Neural crest cell (in vitro differentiated cells): ENCODE measurements around the gene STBD1. TPM values are rescaled to one million over a fixed set of nuclear protein-coding genes. Genes with fewer than 3 reads are reported as not detected.

Source experiments
- DNase-seq: peaks from one replicate; pipeline ENCODE4 v3.0.0; 2021; ENCODE audit warnings: low read depth, mixed read lengths, low spot score
- H3K27ac Mint-ChIP-seq: one replicate; pipeline ENCODE4 v1.8.0; 2021; ENCODE audit warnings: mild to moderate bottlenecking, mixed read lengths; ENCODE audit not compliant: unreplicated experiment
- H3K27me3 Mint-ChIP-seq: 2 replicates; pipeline ENCODE4 v1.8.0; 2021; ENCODE audit warnings: low read depth, mild to moderate bottlenecking, mixed read lengths
- H3K36me3 Mint-ChIP-seq: 2 replicates; pipeline ENCODE4 v1.8.0; 2021; ENCODE audit warnings: low read depth, mild to moderate bottlenecking, mixed read lengths
- H3K4me1 Mint-ChIP-seq: 2 replicates; pipeline ENCODE4 v1.8.0; 2021; ENCODE audit warnings: mixed read lengths
- H3K4me3 Mint-ChIP-seq: one replicate; pipeline ENCODE4 v1.8.0; 2021; ENCODE audit warnings: mild to moderate bottlenecking, mixed read lengths
- H3K9me3 Mint-ChIP-seq: 2 replicates; pipeline ENCODE4 v1.8.0; 2021; ENCODE audit warnings: mixed read lengths
- total RNA-seq: library from RNA; stranded (reverse); gene quantifications from 2 replicates; pipeline ENCODE4 v1.2.1, GENCODE V29; 2021
- TF ChIP-seq, protein P1 (sequence below): fragments of 200-600 bp; sonication (generic); conservative IDR thresholded peaks from 2 replicates; pipeline ENCODE4 v1.5.0; 2021; ENCODE audit warnings: antibody characterized with exemption, mild to moderate bottlenecking

Gene STBD1
- total RNA-seq, 1 donor from 2014 or later = 0.47 TPM

- Mint-ChIP-seq H3K27ac (no peak overlapping the region), H3K9me3 (no peaks in the 10 kb centered on the region), H3K4me1 (peaks cover 6% of the 10 kb centered on the region), H3K4me3 (peak overlapping the region; percentile 88), H3K36me3 (no peaks in the 10 kb centered on the region), H3K27me3 (peaks cover 51% of the 10 kb centered on the region)
- TF ChIP-seq, protein P1, sequence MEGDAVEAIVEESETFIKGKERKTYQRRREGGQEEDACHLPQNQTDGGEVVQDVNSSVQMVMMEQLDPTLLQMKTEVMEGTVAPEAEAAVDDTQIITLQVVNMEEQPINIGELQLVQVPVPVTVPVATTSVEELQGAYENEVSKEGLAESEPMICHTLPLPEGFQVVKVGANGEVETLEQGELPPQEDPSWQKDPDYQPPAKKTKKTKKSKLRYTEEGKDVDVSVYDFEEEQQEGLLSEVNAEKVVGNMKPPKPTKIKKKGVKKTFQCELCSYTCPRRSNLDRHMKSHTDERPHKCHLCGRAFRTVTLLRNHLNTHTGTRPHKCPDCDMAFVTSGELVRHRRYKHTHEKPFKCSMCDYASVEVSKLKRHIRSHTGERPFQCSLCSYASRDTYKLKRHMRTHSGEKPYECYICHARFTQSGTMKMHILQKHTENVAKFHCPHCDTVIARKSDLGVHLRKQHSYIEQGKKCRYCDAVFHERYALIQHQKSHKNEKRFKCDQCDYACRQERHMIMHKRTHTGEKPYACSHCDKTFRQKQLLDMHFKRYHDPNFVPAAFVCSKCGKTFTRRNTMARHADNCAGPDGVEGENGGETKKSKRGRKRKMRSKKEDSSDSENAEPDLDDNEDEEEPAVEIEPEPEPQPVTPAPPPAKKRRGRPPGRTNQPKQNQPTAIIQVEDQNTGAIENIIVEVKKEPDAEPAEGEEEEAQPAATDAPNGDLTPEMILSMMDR = no peak
- DNase-seq = no peak
Observed at GRCh38 chr4:76307660-76308014, 1.1 kb downstream of the STBD1 start.

GRCh38 chr4:76308548-76308947 lies 2.0 kb downstream of the STBD1 start:
- no peaks in the 10 kb centered on the region for H3K36me3 Mint-ChIP-seq
- TF ChIP-seq, protein P1 = no peak
- no peak for DNase-seq
- no peaks in the 10 kb centered on the region for H3K9me3 Mint-ChIP-seq
- peaks cover 51% of the 10 kb centered on the region for H3K27me3 Mint-ChIP-seq
- H3K4me1 Mint-ChIP-seq = peaks cover 6% of the 10 kb centered on the region
- no peak overlapping the region for H3K27ac Mint-ChIP-seq
- peak overlapping the region; percentile 44 for H3K4me3 Mint-ChIP-seq

DNA sequence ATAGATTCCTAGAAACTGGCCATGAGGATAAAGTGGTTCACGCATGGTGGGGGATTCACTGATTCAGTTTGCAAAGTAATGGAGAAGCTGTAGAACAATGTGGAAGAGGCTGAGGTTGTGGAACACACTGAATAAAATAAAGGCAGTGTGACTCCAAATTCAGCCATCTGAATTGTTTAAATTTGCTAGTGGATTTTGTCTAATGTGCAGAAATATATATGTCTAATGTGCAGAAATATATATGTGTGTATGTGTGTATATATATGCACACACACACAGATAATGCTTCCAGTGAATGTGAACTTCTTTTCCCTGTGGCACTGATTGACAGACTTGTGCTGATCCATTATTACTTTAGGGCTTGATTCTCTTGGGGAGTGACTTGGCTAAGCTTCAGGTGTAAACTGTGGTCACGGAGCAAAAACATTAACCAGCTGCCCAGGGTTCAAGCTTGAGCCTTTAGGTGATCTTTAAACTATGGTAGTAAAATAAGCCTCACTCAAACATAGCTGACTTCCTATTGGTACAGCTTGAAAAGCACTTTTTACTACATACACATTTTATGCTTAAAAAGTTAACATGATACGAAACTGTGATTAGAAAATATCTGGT lies 3.5 kb downstream of the STBD1 start:
- Mint-ChIP-seq H3K9me3 (no peaks in the 10 kb centered on the region), H3K27me3 (peaks cover 46% of the 10 kb centered on the region), H3K4me3 (no peak overlapping the region), H3K27ac (no peak overlapping the region), H3K36me3 (no peaks in the 10 kb centered on the region), H3K4me1 (peaks cover 6% of the 10 kb centered on the region)
- no peak for DNase-seq
- TF ChIP-seq, protein P1 = no peak

DNA sequence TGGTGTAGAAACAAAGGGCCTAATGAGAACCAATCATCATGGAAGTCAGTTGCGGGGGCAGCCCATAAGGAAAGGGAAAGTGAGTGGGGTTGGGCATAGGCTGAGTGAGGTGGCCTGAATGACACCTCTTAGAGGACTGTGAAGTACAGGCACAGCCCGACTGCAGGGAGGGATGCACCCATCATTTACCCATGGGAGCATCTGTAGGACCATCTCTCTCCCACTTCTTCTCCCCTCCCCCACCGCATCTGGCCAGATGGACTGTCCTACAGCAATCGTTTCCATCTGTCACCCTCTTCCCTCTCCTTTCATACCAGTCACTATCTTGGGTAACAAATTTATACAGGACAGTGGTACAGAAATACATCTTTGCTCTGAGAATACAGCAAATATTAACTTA lies 4.2 kb downstream of the STBD1 start:
- Mint-ChIP-seq H3K27me3 (peaks cover 39% of the 10 kb centered on the region), H3K36me3 (no peaks in the 10 kb centered on the region), H3K9me3 (peaks cover 2% of the 10 kb centered on the region), H3K4me1 (peaks cover 2% of the 10 kb centered on the region), H3K4me3 (no peak overlapping the region), H3K27ac (no peak overlapping the region)
- TF ChIP-seq, protein P1 = no peak
- no peak for DNase-seq

- Mint-ChIP-seq H3K27ac (no peak overlapping the region), H3K4me3 (no peak overlapping the region), H3K4me1 (no peaks in the 10 kb centered on the region), H3K36me3 (peaks cover 3% of the 10 kb centered on the region), H3K27me3 (peaks cover 33% of the 10 kb centered on the region), H3K9me3 (peaks cover 9% of the 10 kb centered on the region)
- TF ChIP-seq, protein P1 = no peak
- no peak for DNase-seq
Observed at GRCh38 chr4:76311896-76312331, 5.4 kb downstream of the STBD1 start.
